Activated naive CD4-positive, alpha-beta T cell treated with anti-CD3 and anti-CD28 coated beads, Interleukin-2, amount 50 U/mL, for 24 hours (primary cell): ENCODE measurements around the gene IL5RA.

Experiments used
- H3K27ac Mint-ChIP-seq: one replicate; pipeline ENCODE4 v1.8.0; 2021; ENCODE audit warnings: mild to moderate bottlenecking, mixed read lengths
- H3K27me3 Mint-ChIP-seq: one replicate; pipeline ENCODE4 v1.8.0; 2021; ENCODE audit warnings: mixed read lengths
- H3K36me3 Mint-ChIP-seq: one replicate; pipeline ENCODE4 v1.8.0; 2021; ENCODE audit warnings: mixed read lengths
- H3K4me1 Mint-ChIP-seq: one replicate; pipeline ENCODE4 v1.8.0; 2021; ENCODE audit warnings: mixed read lengths
- H3K4me3 Mint-ChIP-seq: one replicate; pipeline ENCODE4 v1.8.0; 2021; ENCODE audit warnings: mild to moderate bottlenecking, mixed read lengths
- H3K9me3 Mint-ChIP-seq: one replicate; pipeline ENCODE4 v1.8.0; 2021; ENCODE audit warnings: mixed read lengths

IL5RA gene

GRCh38 chr3:3038201-3038991 is 71.8 kb downstream of the IL5RA start:
- no peaks in the 10 kb centered on the region for H3K27me3 Mint-ChIP-seq
- no peaks in the 10 kb centered on the region for H3K4me1 Mint-ChIP-seq
- H3K4me3 Mint-ChIP-seq, result no peak overlapping the region
- no peaks in the 10 kb centered on the region for H3K36me3 Mint-ChIP-seq
- H3K9me3 Mint-ChIP-seq, result no peaks in the 10 kb centered on the region
- no peak overlapping the region for H3K27ac Mint-ChIP-seq

- no peak overlapping the region for H3K4me3 Mint-ChIP-seq
- H3K9me3 Mint-ChIP-seq, result no peaks in the 10 kb centered on the region
- H3K27me3 Mint-ChIP-seq, result no peaks in the 10 kb centered on the region
- no peak overlapping the region for H3K27ac Mint-ChIP-seq
- no peaks in the 10 kb centered on the region for H3K4me1 Mint-ChIP-seq
- H3K36me3 Mint-ChIP-seq, result no peaks in the 10 kb centered on the region
Measured at GRCh38 chr3:3037156-3037555, 73.0 kb downstream of the IL5RA start.

- H3K4me1 Mint-ChIP-seq, result peaks cover 15% of the 10 kb centered on the region
- H3K27ac Mint-ChIP-seq, result no peak overlapping the region
- H3K27me3 Mint-ChIP-seq, result no peaks in the 10 kb centered on the region
- no peaks in the 10 kb centered on the region for H3K9me3 Mint-ChIP-seq
- H3K4me3 Mint-ChIP-seq, result no peak overlapping the region
- no peaks in the 10 kb centered on the region for H3K36me3 Mint-ChIP-seq
Measured at GRCh38 chr3:3031326-3031725, 78.8 kb downstream of the IL5RA start.

GRCh38 chr3:3027976-3028567 is 82.1 kb downstream of the IL5RA start:
- Mint-ChIP-seq H3K4me3 (peak overlapping the region; percentile 47), H3K4me1 (peaks cover 15% of the 10 kb centered on the region), H3K27me3 (no peaks in the 10 kb centered on the region), H3K36me3 (no peaks in the 10 kb centered on the region), H3K27ac (peak overlapping the region; percentile 52), H3K9me3 (no peaks in the 10 kb centered on the region)

- H3K27ac Mint-ChIP-seq, result no peak overlapping the region
- peaks cover 5% of the 10 kb centered on the region for H3K27me3 Mint-ChIP-seq
- H3K4me1 Mint-ChIP-seq, result peaks cover 10% of the 10 kb centered on the region
- H3K36me3 Mint-ChIP-seq, result no peaks in the 10 kb centered on the region
- H3K4me3 Mint-ChIP-seq, result no peak overlapping the region
- no peaks in the 10 kb centered on the region for H3K9me3 Mint-ChIP-seq
Measured at GRCh38 chr3:3023111-3023745, 86.9 kb downstream of the IL5RA start.

- Mint-ChIP-seq H3K36me3 (no peaks in the 10 kb centered on the region), H3K4me3 (no peak overlapping the region), H3K27me3 (peaks cover 8% of the 10 kb centered on the region), H3K4me1 (no peaks in the 10 kb centered on the region), H3K27ac (no peak overlapping the region), H3K9me3 (no peaks in the 10 kb centered on the region)
Measured at GRCh38 chr3:3020209-3020608, 90.0 kb downstream of the IL5RA start.
